ENCODE measurements around the gene SACM1L. TPM values are rescaled to one million over a fixed set of nuclear protein-coding genes. Genes with fewer than 3 reads are reported as not detected.

Gene SACM1L
- 10 to 100 TPM; 25.5 to 35.5 TPM for total RNA-seq
- polyA plus RNA-seq, result 10 to 100 TPM; 12.2 to 15.5 TPM

GRCh38 chr3:45688882-45689786 lies at the start of gene SACM1L:
Gene SACM1L, plus strand, starts transcription at chr3:45689396. Its CDS starts 70 bp downstream, at chr3:45689466.
- no peaks in the 10 kb centered on the region for H3K36me3 ChIP-seq (ENCODE audit: control insufficient read depth in 4 of 4, insufficient read depth in 3 of 4, low read depth in 1 of 4, low read length in 3 of 4)
- peak within 1 kb of the TSS; percentile 70 to 93 (median 85) for H3K4me3 ChIP-seq (ENCODE audit: low read depth in 1 of 3, low read length in 3 of 3)
- peak within 1 kb of the TSS; percentile 88 to 92 for H3K27ac ChIP-seq (ENCODE audit: low read depth in 1 of 2, low read length in 2 of 2)
- WGBS, result under 1% methylated on average over 81 of the region's 81 CpGs
- H3K4me1 ChIP-seq (ENCODE audit: control insufficient read depth in 4 of 4, insufficient read depth in 4 of 4, low read length in 3 of 4), result peaks cover 0 to 46% (median 21%) of the 10 kb centered on the region in 4 donors
- H3K9me3 ChIP-seq (ENCODE audit: control insufficient read depth in 4 of 4, low read length in 3 of 4), result no peaks in the 10 kb centered on the region
- peak within 1 kb of the TSS; percentile 84 to 96 for H3K9ac ChIP-seq (ENCODE audit: low read depth in 1 of 2, low read length in 2 of 2)
- TF ChIP-seq NR2F2 (IDR thresholded peaks at IDR 0.05) (peak; percentile 33), FOXA1 (IDR thresholded peaks at IDR 0.05) (peak; percentile 87), EGR1 (IDR thresholded peaks at IDR 0.05; ENCODE audit: low read depth in 2 of 2) (peak in 1 of 2 donors; percentile 72), SP1 (IDR thresholded peaks at IDR 0.05) (peak; percentile 86), HNF4G (IDR thresholded peaks at IDR 0.05) (no peak), YY1 (IDR thresholded peaks at IDR 0.05) (peak; percentile 97), HNF4A (conservative IDR thresholded peaks at IDR 0.05) (peak; percentile 27 to 47), TAF1 (conservative IDR thresholded peaks at IDR 0.05) (peak; percentile 46), JUND (IDR thresholded peaks at IDR 0.05) (peak; percentile 53 to 55), FOXA2 (IDR thresholded peaks at IDR 0.05) (no peak), MAX (IDR thresholded peaks at IDR 0.05) (peak; percentile 97), GABPA (IDR thresholded peaks at IDR 0.05 in 1 of 2, conservative IDR thresholded peaks at IDR 0.05 in 1 of 2) (peak in 1 of 2 donors; percentile 72), RXRA (IDR thresholded peaks at IDR 0.05) (peak; percentile 58 to 66), RAD21 (IDR thresholded peaks at IDR 0.05) (peak; percentile 37 to 41)
- TF ChIP-seq, protein P1, sequence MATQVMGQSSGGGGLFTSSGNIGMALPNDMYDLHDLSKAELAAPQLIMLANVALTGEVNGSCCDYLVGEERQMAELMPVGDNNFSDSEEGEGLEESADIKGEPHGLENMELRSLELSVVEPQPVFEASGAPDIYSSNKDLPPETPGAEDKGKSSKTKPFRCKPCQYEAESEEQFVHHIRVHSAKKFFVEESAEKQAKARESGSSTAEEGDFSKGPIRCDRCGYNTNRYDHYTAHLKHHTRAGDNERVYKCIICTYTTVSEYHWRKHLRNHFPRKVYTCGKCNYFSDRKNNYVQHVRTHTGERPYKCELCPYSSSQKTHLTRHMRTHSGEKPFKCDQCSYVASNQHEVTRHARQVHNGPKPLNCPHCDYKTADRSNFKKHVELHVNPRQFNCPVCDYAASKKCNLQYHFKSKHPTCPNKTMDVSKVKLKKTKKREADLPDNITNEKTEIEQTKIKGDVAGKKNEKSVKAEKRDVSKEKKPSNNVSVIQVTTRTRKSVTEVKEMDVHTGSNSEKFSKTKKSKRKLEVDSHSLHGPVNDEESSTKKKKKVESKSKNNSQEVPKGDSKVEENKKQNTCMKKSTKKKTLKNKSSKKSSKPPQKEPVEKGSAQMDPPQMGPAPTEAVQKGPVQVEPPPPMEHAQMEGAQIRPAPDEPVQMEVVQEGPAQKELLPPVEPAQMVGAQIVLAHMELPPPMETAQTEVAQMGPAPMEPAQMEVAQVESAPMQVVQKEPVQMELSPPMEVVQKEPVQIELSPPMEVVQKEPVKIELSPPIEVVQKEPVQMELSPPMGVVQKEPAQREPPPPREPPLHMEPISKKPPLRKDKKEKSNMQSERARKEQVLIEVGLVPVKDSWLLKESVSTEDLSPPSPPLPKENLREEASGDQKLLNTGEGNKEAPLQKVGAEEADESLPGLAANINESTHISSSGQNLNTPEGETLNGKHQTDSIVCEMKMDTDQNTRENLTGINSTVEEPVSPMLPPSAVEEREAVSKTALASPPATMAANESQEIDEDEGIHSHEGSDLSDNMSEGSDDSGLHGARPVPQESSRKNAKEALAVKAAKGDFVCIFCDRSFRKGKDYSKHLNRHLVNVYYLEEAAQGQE (IDR thresholded peaks at IDR 0.05), result peak; percentile 85
- TF ChIP-seq, protein P2, sequence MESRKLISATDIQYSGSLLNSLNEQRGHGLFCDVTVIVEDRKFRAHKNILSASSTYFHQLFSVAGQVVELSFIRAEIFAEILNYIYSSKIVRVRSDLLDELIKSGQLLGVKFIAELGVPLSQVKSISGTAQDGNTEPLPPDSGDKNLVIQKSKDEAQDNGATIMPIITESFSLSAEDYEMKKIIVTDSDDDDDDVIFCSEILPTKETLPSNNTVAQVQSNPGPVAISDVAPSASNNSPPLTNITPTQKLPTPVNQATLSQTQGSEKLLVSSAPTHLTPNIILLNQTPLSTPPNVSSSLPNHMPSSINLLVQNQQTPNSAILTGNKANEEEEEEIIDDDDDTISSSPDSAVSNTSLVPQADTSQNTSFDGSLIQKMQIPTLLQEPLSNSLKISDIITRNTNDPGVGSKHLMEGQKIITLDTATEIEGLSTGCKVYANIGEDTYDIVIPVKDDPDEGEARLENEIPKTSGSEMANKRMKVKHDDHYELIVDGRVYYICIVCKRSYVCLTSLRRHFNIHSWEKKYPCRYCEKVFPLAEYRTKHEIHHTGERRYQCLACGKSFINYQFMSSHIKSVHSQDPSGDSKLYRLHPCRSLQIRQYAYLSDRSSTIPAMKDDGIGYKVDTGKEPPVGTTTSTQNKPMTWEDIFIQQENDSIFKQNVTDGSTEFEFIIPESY (IDR thresholded peaks at IDR 0.05), result peak; percentile 98
- TF ChIP-seq, protein P3, sequence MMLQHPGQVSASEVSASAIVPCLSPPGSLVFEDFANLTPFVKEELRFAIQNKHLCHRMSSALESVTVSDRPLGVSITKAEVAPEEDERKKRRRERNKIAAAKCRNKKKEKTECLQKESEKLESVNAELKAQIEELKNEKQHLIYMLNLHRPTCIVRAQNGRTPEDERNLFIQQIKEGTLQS (IDR thresholded peaks at IDR 0.05), result peak; percentile 100
- TF ChIP-seq, protein P4, sequence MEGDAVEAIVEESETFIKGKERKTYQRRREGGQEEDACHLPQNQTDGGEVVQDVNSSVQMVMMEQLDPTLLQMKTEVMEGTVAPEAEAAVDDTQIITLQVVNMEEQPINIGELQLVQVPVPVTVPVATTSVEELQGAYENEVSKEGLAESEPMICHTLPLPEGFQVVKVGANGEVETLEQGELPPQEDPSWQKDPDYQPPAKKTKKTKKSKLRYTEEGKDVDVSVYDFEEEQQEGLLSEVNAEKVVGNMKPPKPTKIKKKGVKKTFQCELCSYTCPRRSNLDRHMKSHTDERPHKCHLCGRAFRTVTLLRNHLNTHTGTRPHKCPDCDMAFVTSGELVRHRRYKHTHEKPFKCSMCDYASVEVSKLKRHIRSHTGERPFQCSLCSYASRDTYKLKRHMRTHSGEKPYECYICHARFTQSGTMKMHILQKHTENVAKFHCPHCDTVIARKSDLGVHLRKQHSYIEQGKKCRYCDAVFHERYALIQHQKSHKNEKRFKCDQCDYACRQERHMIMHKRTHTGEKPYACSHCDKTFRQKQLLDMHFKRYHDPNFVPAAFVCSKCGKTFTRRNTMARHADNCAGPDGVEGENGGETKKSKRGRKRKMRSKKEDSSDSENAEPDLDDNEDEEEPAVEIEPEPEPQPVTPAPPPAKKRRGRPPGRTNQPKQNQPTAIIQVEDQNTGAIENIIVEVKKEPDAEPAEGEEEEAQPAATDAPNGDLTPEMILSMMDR (IDR thresholded peaks at IDR 0.05; ENCODE audit: low read depth, low read length, missing input control), result no peak
- H3K27me3 ChIP-seq (ENCODE audit: control insufficient read depth in 4 of 4, insufficient read depth in 4 of 4, low read length in 3 of 4), result no peaks in the 10 kb centered on the region
- DNase-seq (ENCODE audit: low spot score), result peak; percentile 98

All from liver (tissue), 9 donors.